ENCODE measurements around the gene R3HCC1L. TPM values are rescaled to one million over a fixed set of nuclear protein-coding genes. Genes with fewer than 3 reads are reported as not detected.

The R3HCC1L gene
- total RNA-seq, 1 donor from 2014 or later, result 11.3 TPM

DNA sequence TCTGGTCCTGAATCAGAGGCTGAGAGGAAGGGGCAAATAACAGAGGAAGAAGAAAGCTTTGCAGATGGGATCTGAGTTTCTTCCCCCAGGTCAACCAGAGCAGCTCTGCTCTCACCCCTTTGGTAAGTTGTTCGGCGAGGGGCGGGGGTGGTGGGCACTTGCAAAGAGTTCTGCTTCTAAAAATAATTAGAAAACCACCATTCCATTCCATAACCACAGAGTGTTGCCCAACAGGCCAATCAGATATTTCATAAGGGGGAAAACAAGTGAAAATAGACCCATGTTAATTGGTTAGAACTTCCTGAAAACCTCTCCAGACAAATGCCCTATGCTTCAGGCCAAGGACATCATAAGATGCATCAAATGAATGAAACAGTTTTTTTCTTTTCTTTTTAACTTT is 43.6 kb upstream of the R3HCC1L start:
- H3K27me3 Mint-ChIP-seq (ENCODE audit: unreplicated experiment), result peaks cover 9% of the 10 kb centered on the region
- H3K4me1 Mint-ChIP-seq (ENCODE audit: unreplicated experiment), result no peaks in the 10 kb centered on the region
- no peaks in the 10 kb centered on the region for H3K9me3 Mint-ChIP-seq (ENCODE audit: unreplicated experiment)
- no peak overlapping the region for H3K4me3 Mint-ChIP-seq (ENCODE audit: unreplicated experiment)
- DNase-seq (ENCODE audit: extremely low spot score, unreplicated experiment), result no peak
- TF ChIP-seq, protein P1, sequence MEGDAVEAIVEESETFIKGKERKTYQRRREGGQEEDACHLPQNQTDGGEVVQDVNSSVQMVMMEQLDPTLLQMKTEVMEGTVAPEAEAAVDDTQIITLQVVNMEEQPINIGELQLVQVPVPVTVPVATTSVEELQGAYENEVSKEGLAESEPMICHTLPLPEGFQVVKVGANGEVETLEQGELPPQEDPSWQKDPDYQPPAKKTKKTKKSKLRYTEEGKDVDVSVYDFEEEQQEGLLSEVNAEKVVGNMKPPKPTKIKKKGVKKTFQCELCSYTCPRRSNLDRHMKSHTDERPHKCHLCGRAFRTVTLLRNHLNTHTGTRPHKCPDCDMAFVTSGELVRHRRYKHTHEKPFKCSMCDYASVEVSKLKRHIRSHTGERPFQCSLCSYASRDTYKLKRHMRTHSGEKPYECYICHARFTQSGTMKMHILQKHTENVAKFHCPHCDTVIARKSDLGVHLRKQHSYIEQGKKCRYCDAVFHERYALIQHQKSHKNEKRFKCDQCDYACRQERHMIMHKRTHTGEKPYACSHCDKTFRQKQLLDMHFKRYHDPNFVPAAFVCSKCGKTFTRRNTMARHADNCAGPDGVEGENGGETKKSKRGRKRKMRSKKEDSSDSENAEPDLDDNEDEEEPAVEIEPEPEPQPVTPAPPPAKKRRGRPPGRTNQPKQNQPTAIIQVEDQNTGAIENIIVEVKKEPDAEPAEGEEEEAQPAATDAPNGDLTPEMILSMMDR (IDR thresholded peaks at IDR 0.05), result no peak
- no peaks in the 10 kb centered on the region for H3K36me3 Mint-ChIP-seq (ENCODE audit: unreplicated experiment)
- H3K27ac Mint-ChIP-seq (ENCODE audit: unreplicated experiment), result no peak overlapping the region

DNA sequence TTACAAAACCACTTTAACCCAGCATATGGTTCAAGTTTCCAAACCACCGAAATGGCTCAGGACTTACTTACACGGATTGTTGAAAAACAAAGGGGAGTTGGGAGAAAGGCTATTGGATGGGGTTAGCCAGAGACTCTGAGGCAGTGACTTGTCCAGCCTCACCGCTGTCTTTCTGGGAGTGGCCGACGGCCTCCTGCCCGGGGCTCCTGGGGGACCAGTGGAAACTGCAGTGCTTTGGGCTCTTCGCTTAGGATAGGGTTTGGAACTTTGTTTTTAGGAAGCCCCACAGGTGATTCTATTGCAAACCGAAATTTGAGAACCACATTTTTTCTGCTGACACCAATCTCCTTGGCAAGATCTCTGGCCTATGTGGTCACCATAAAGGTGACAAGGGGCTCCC is 38.1 kb upstream of the R3HCC1L start:
- H3K27ac Mint-ChIP-seq (ENCODE audit: unreplicated experiment), result no peak overlapping the region
- H3K36me3 Mint-ChIP-seq (ENCODE audit: unreplicated experiment), result no peaks in the 10 kb centered on the region
- no peak overlapping the region for H3K4me3 Mint-ChIP-seq (ENCODE audit: unreplicated experiment)
- peaks cover 16% of the 10 kb centered on the region for H3K27me3 Mint-ChIP-seq (ENCODE audit: unreplicated experiment)
- peaks cover 9% of the 10 kb centered on the region for H3K4me1 Mint-ChIP-seq (ENCODE audit: unreplicated experiment)
- TF ChIP-seq, protein P1 (IDR thresholded peaks at IDR 0.05), result no peak
- DNase-seq (ENCODE audit: extremely low spot score, unreplicated experiment), result peak; percentile 75
- no peaks in the 10 kb centered on the region for H3K9me3 Mint-ChIP-seq (ENCODE audit: unreplicated experiment)

GRCh38 chr10:98096731-98097130 is 37.7 kb upstream of the R3HCC1L start:
- Mint-ChIP-seq H3K36me3 (ENCODE audit: unreplicated experiment) (no peaks in the 10 kb centered on the region), H3K9me3 (ENCODE audit: unreplicated experiment) (no peaks in the 10 kb centered on the region), H3K27me3 (ENCODE audit: unreplicated experiment) (peaks cover 16% of the 10 kb centered on the region), H3K4me3 (ENCODE audit: unreplicated experiment) (no peak overlapping the region), H3K27ac (ENCODE audit: unreplicated experiment) (no peak overlapping the region), H3K4me1 (ENCODE audit: unreplicated experiment) (peaks cover 9% of the 10 kb centered on the region)
- DNase-seq (ENCODE audit: extremely low spot score, unreplicated experiment), result peak; percentile 68
- TF ChIP-seq, protein P1 (IDR thresholded peaks at IDR 0.05), result no peak

DNA sequence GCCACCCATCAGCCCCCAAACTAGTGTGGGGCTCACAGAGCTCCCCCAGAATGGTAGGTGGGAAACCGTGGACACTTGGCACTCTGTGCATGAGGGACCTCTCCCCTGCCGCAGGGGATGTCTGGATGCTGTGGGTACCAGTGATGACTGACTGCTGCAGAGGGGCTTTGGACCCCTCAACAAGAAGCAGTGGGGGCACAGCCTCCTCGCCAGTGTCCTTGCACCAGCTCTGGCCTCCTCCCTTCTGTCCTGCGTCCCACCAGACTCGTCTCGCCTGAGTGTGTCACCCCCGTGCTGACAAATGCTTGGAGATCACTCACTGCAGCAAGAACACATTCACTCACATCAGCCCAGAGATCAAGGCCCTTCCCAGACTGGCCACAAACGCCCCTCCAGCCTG is 37.3 kb upstream of the R3HCC1L start:
- no peaks in the 10 kb centered on the region for H3K9me3 Mint-ChIP-seq (ENCODE audit: unreplicated experiment)
- H3K27me3 Mint-ChIP-seq (ENCODE audit: unreplicated experiment), result peaks cover 16% of the 10 kb centered on the region
- H3K4me3 Mint-ChIP-seq (ENCODE audit: unreplicated experiment), result no peak overlapping the region
- no peak overlapping the region for H3K27ac Mint-ChIP-seq (ENCODE audit: unreplicated experiment)
- H3K36me3 Mint-ChIP-seq (ENCODE audit: unreplicated experiment), result no peaks in the 10 kb centered on the region
- peak; percentile 62 for DNase-seq (ENCODE audit: extremely low spot score, unreplicated experiment)
- TF ChIP-seq, protein P1 (IDR thresholded peaks at IDR 0.05), result no peak
- peaks cover 9% of the 10 kb centered on the region for H3K4me1 Mint-ChIP-seq (ENCODE audit: unreplicated experiment)

- DNase-seq (ENCODE audit: extremely low spot score, unreplicated experiment), result no peak
- peaks cover 16% of the 10 kb centered on the region for H3K27me3 Mint-ChIP-seq (ENCODE audit: unreplicated experiment)
- peaks cover 9% of the 10 kb centered on the region for H3K4me1 Mint-ChIP-seq (ENCODE audit: unreplicated experiment)
- no peak overlapping the region for H3K27ac Mint-ChIP-seq (ENCODE audit: unreplicated experiment)
- H3K36me3 Mint-ChIP-seq (ENCODE audit: unreplicated experiment), result no peaks in the 10 kb centered on the region
- H3K4me3 Mint-ChIP-seq (ENCODE audit: unreplicated experiment), result no peak overlapping the region
- TF ChIP-seq, protein P1 (IDR thresholded peaks at IDR 0.05), result no peak
- H3K9me3 Mint-ChIP-seq (ENCODE audit: unreplicated experiment), result no peaks in the 10 kb centered on the region
Observed at GRCh38 chr10:98097616-98098015, 36.8 kb upstream of the R3HCC1L start.
